Kidney (tissue), 14 donors: ENCODE measurements around the gene KDM4C. TPM values are rescaled to one million over a fixed set of nuclear protein-coding genes. Genes with fewer than 3 reads are reported as not detected.

Source experiments
- DNase-seq, 5 donors: peaks; one replicate each; pipeline ENCODE4 v3.0.0-alpha.2; 2013 to 2020
- FAIRE-seq: peaks from 2 replicates; lab custom pipeline; 2012; peaks lifted over from hg19 to GRCh38; lab: Jason Lieb, UNC
- H3K27ac ChIP-seq, 2 donors: one replicate each; pipeline ENCODE4 v1.7.0; 2013; ENCODE audit warnings: low read depth in 2 of 2, low read length in 2 of 2, inconsistent platforms in 1 of 2
- H3K27me3 ChIP-seq: one replicate; pipeline ENCODE4 v1.7.1; 2013; ENCODE audit warnings: low read length, inconsistent platforms; ENCODE audit not compliant: control insufficient read depth, insufficient read depth
- H3K36me3 ChIP-seq, 3 donors: one replicate each; pipeline versions ENCODE4 v1.7.0 to v1.7.1; 2013; ENCODE audit warnings: low read length in 3 of 3, control low read depth in 1 of 3, inconsistent platforms in 1 of 3; ENCODE audit not compliant: insufficient read depth in 3 of 3, control insufficient read depth in 2 of 3
- H3K4me1 ChIP-seq, 3 donors: one replicate each; pipeline versions ENCODE4 v1.7.0 to v1.7.1; 2013; ENCODE audit warnings: low read length in 3 of 3, inconsistent platforms in 1 of 3, low read depth in 1 of 3; ENCODE audit not compliant: control insufficient read depth in 2 of 3, insufficient read depth in 2 of 3
- H3K4me3 ChIP-seq, 3 donors: one replicate each; pipeline versions ENCODE4 v1.7.0 to v1.8.1; 2013; ENCODE audit warnings: low read length in 3 of 3, control low read depth in 1 of 3, inconsistent platforms in 1 of 3
- H3K9ac ChIP-seq, 3 donors: one replicate each; pipeline versions ENCODE4 v1.7.0 to v1.7.1; 2013; ENCODE audit warnings: low read length in 3 of 3, control low read depth in 1 of 3, inconsistent platforms in 1 of 3
- H3K9me3 ChIP-seq, 3 donors: one replicate each; pipeline versions ENCODE4 v1.7.0 to v1.7.1; 2013; ENCODE audit warnings: low read length in 3 of 3, control low read depth in 1 of 3, inconsistent platforms in 1 of 3; ENCODE audit not compliant: control insufficient read depth in 2 of 3, insufficient read depth in 1 of 3
- CTCF ChIP-seq: IDR thresholded peaks from 3 replicates; pipeline ENCODE4 v1.5.1; 2012; ENCODE audit warnings: mild to moderate bottlenecking, moderate library complexity, borderline replicate concordance; ENCODE audit not compliant: insufficient read depth; ENCODE audit errors: extremely low read depth
- intact Hi-C: fragments of 100-400 bp; cut with DNase I; formaldehyde crosslinking; loops from one replicate; pipeline ENCODE4 v1.11.1; 2022
- polyA plus RNA-seq: library from polyadenylated mRNA; stranded (reverse); fragments of 350-450 nt; fragmentation: Illumina TruSeq; extraction: RNeasy Lipid Tissue Mini Kit (QIAGEN cat#74804); gene quantifications from one replicate; pipeline ENCODE4 v1.2.3, GENCODE V29; 2014; ENCODE audit warnings: low read depth, low replicate concordance; ENCODE audit not compliant: insufficient read depth
- total RNA-seq: library from RNA; stranded (reverse); fragmentation: NEBNext Ultra II Directional; extraction: Animal tissue kit (Norgen Biotek cat#: 25700); gene quantifications from one replicate; pipeline ENCODE4 v1.2.1, GENCODE V29; 2021
- donor health status: control.
- donor health status: control.
- donor health status: control.
- donor health status: control.
- donor health status: control.
- donor health status: DM: yes; HTN: yes; CAD: no.
- donor health status: Normal renal cell carcinoma (clear cell type).

The KDM4C gene
- total and polyA plus RNA-seq, 2 donors from 2014 or later, result 7.1 to 47.1 TPM

- no peaks in the 10 kb centered on the region for H3K9me3 ChIP-seq
- FAIRE-seq (no peak), DNase-seq (no peak)
- H3K36me3 ChIP-seq, result no peaks in the 10 kb centered on the region
- no peak overlapping the region for H3K9ac ChIP-seq
- TF ChIP-seq CTCF, result no peak
- H3K27ac ChIP-seq, result no peak overlapping the region
- H3K4me1 ChIP-seq, result peaks cover 0 to 17% (median 11%) of the 10 kb centered on the region in 3 donors
- intact Hi-C loops, result no loop called here
- no peak overlapping the region for H3K4me3 ChIP-seq
- H3K27me3 ChIP-seq, result no peaks in the 10 kb centered on the region
These were observed 26.0 kb downstream of the KDM4C start for GRCh38 chr9:6783753-6784152.

GRCh38 chr9:6785682-6786081 lies 27.9 kb downstream of the KDM4C start:
- intact Hi-C loops, result no loop called here
- Histone ChIP-seq H3K4me3 (no peak overlapping the region), H3K27ac (no peak overlapping the region), H3K9ac (no peak overlapping the region), H3K4me1 (peaks cover 0 to 17% (median 14%) of the 10 kb centered on the region in 3 donors), H3K36me3 (no peaks in the 10 kb centered on the region), H3K9me3 (no peaks in the 10 kb centered on the region), H3K27me3 (no peaks in the 10 kb centered on the region)
- FAIRE-seq (no peak), DNase-seq (no peak)
- TF ChIP-seq CTCF, result no peak

- FAIRE-seq, result no peak
These were observed 30.0 kb downstream of the KDM4C start for GRCh38 chr9:6787793-6788161.

More at GRCh38 chr9:6787793-6788161, 30.0 kb downstream of the KDM4C start:
- intact Hi-C loops, result no loop called here
- H3K27me3 ChIP-seq, result no peaks in the 10 kb centered on the region
- H3K4me1 ChIP-seq, result peaks cover 0 to 14% (median 13%) of the 10 kb centered on the region in 3 donors
- no peaks in the 10 kb centered on the region for H3K36me3 ChIP-seq
- H3K27ac ChIP-seq, result peak overlapping the region in 1 of 2 donors; percentile 5
- no peaks in the 10 kb centered on the region for H3K9me3 ChIP-seq
- peak overlapping the region in 2 of 3 donors; percentile 19 to 33 for H3K4me3 ChIP-seq
- no peak for TF ChIP-seq CTCF
- DNase-seq, result peak in 1 of 5 donors; percentile 10
- H3K9ac ChIP-seq, result no peak overlapping the region
